Peyer's patch (tissue), 4 donors: ENCODE measurements around the gene ACSS1. TPM values are rescaled to one million over a fixed set of nuclear protein-coding genes. Genes with fewer than 3 reads are reported as not detected.

ENCODE experiments used
- DNase-seq, 3 donors: peaks; one replicate each; pipeline ENCODE4 v3.0.0-alpha.2; 2017 to 2019
- H3K27ac ChIP-seq, 4 donors: fragments of 200-600 bp; sonication (generic); one replicate each; pipeline ENCODE4 v1.5.1; 2016 to 2019
- H3K27me3 ChIP-seq, 2 donors: fragments of 200-600 bp; sonication (generic); one replicate each; pipeline ENCODE4 v1.5.1; 2019
- H3K36me3 ChIP-seq, 3 donors: fragments of 200-600 bp; sonication (generic); one replicate each; pipeline ENCODE4 v1.5.1; 2016 to 2019
- H3K4me1 ChIP-seq, 4 donors: fragments of 200-600 bp; sonication (generic); one replicate each; pipeline ENCODE4 v1.5.1; 2016 to 2019
- H3K4me3 ChIP-seq, 4 donors: fragments of 200-600 bp; sonication (generic); 1 replicate in 3 of 4; 2 replicates in 1 of 4; pipeline ENCODE4 v1.5.1; 2016 to 2019; ENCODE audit warnings: mild to moderate bottlenecking in 1 of 4
- H3K9me3 ChIP-seq, 4 donors: fragments of 200-600 bp; sonication (generic); one replicate each; pipeline ENCODE4 v1.5.1; 2016 to 2019; ENCODE audit warnings: mild to moderate bottlenecking in 1 of 4
- POLR2A ChIP-seq, 2 donors: fragments of 450-650 bp; IDR thresholded peaks; one replicate each; pipeline ENCODE4 v1.5.1; 2017; ENCODE audit warnings: antibody characterized with exemption in 2 of 2, mild to moderate bottlenecking in 2 of 2, moderate library complexity in 2 of 2
- total RNA-seq, 4 donors: library from RNA; depleted of rRNA; stranded (reverse); fragments of >200 nt; gene quantifications; one replicate each; pipeline ENCODE4 v1.1.0, GENCODE V29; 2016
- TF ChIP-seq, protein P1 (sequence below), 6 experiments: fragments of 450-650 bp in 4 of 6; fragments of 200-600 bp in 2 of 6; sonication (generic) in 1 of 6; IDR thresholded peaks; one replicate each; pipeline ENCODE4 v1.5.1; 2017 to 2019; ENCODE audit warnings: antibody characterized with exemption in 6 of 6, mild to moderate bottlenecking in 3 of 6, moderate library complexity in 1 of 6

The ACSS1 gene
- total RNA-seq, 4 donors from 2014 or later = 49.5 to 160 (median 134) TPM

GRCh38 chr20:25076731-25077609 is 19.0 kb upstream of the ACSS1 start:
- H3K27me3 ChIP-seq = peaks cover 0 to 12% of the 10 kb centered on the region in 2 donors

GRCh38 chr20:25076201-25076600 is 18.3 kb upstream of the ACSS1 start:
- Histone ChIP-seq H3K27me3 (peaks cover 0 to 4% of the 10 kb centered on the region in 2 donors), H3K4me3 (no peak overlapping the region), H3K27ac (no peak overlapping the region), H3K9me3 (no peaks in the 10 kb centered on the region), H3K36me3 (no peaks in the 10 kb centered on the region), H3K4me1 (peaks cover 0 to 11% (median 0%) of the 10 kb centered on the region in 4 donors)
- no peak for TF ChIP-seq POLR2A (IDR thresholded peaks at IDR 0.05)
- TF ChIP-seq, protein P1, sequence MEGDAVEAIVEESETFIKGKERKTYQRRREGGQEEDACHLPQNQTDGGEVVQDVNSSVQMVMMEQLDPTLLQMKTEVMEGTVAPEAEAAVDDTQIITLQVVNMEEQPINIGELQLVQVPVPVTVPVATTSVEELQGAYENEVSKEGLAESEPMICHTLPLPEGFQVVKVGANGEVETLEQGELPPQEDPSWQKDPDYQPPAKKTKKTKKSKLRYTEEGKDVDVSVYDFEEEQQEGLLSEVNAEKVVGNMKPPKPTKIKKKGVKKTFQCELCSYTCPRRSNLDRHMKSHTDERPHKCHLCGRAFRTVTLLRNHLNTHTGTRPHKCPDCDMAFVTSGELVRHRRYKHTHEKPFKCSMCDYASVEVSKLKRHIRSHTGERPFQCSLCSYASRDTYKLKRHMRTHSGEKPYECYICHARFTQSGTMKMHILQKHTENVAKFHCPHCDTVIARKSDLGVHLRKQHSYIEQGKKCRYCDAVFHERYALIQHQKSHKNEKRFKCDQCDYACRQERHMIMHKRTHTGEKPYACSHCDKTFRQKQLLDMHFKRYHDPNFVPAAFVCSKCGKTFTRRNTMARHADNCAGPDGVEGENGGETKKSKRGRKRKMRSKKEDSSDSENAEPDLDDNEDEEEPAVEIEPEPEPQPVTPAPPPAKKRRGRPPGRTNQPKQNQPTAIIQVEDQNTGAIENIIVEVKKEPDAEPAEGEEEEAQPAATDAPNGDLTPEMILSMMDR (IDR thresholded peaks at IDR 0.05) = no peak
- peak in 1 of 3 donors; percentile 9 for DNase-seq

More at GRCh38 chr20:25076731-25077609, 19.0 kb upstream of the ACSS1 start:
- no peaks in the 10 kb centered on the region for H3K9me3 ChIP-seq
- no peak overlapping the region for H3K27ac ChIP-seq
- H3K36me3 ChIP-seq = no peaks in the 10 kb centered on the region
- peak overlapping the region in 2 of 4 donors; percentile 10 to 29 for H3K4me3 ChIP-seq
- peaks cover 0 to 18% (median 0%) of the 10 kb centered on the region in 4 donors for H3K4me1 ChIP-seq
- DNase-seq = peak in 1 of 3 donors; percentile 8
- TF ChIP-seq POLR2A (IDR thresholded peaks at IDR 0.05) = no peak
- TF ChIP-seq, protein P1 (IDR thresholded peaks at IDR 0.05) = peak in 3 of 6 experiments; percentile 9 to 47 (median 35)

DNA sequence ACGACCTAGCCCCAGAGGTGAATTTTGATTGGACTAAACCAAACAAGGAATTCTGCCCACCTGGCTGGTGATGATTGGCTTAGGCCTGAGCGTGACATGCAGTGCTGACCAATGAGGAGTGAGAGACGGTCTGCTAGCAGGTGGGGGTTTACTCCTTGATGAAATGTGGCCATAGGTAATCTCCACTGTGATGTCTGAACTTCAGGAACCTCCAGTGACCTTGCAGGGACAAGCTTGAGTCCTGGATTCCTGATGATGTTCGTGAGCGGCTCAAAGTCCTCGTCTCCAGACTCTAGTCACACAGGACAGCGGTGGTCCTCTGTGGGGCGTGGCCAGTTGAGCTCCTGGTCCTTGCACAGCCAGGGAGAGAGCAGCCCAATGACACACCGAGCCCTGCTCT is 15.6 kb upstream of the ACSS1 start:
- Histone ChIP-seq H3K27ac (no peak overlapping the region), H3K4me3 (no peak overlapping the region), H3K9me3 (no peaks in the 10 kb centered on the region), H3K4me1 (peaks cover 0 to 11% (median 0%) of the 10 kb centered on the region in 4 donors), H3K27me3 (no peaks in the 10 kb centered on the region), H3K36me3 (no peaks in the 10 kb centered on the region)
- TF ChIP-seq, protein P1 (IDR thresholded peaks at IDR 0.05) = no peak
- TF ChIP-seq POLR2A (IDR thresholded peaks at IDR 0.05) = no peak
- DNase-seq = peak in 1 of 3 donors; percentile 14

GRCh38 chr20:25072226-25072811 is 14.4 kb upstream of the ACSS1 start:
- no peak overlapping the region for H3K4me3 ChIP-seq
- H3K4me1 ChIP-seq = peaks cover 0 to 5% (median 0%) of the 10 kb centered on the region in 4 donors
- peak in 2 of 3 donors; percentile 4 to 26 for DNase-seq
- TF ChIP-seq, protein P1 (IDR thresholded peaks at IDR 0.05) = no peak
- no peak for TF ChIP-seq POLR2A (IDR thresholded peaks at IDR 0.05)
- H3K9me3 ChIP-seq = no peaks in the 10 kb centered on the region
- no peaks in the 10 kb centered on the region for H3K36me3 ChIP-seq
- H3K27me3 ChIP-seq = no peaks in the 10 kb centered on the region
- H3K27ac ChIP-seq = no peak overlapping the region

DNA sequence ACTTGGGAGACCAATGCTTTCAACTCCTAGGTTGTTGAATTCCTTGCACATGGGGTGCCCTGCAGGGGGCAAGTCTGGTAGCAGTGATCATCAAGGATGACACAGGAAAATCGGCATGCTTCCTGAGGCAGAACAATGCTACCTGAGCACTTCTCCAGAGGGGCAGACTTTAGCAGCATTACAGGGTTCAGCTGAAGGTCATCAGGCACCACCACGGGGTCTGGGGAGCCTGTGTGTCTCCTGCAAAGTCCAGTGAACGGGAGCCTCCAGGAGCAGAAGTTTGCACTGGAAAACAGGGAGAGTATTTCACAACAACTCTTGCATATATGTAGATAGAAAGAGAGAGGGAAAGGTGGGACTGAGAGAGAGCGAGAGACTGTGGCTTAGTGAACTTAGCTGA is 13.8 kb upstream of the ACSS1 start:
- Histone ChIP-seq H3K27ac (no peak overlapping the region), H3K36me3 (no peaks in the 10 kb centered on the region), H3K27me3 (no peaks in the 10 kb centered on the region), H3K9me3 (no peaks in the 10 kb centered on the region), H3K4me1 (no peaks in the 10 kb centered on the region), H3K4me3 (no peak overlapping the region)
- peak; percentile 0 to 27 (median 23) for DNase-seq
- TF ChIP-seq, protein P1 (IDR thresholded peaks at IDR 0.05) = no peak
- TF ChIP-seq POLR2A (IDR thresholded peaks at IDR 0.05) = no peak
